Nucleus accumbens (tissue), 56 donors: ENCODE results near the gene CD200R1.

Source experiments
- DNase-seq, 56 donors: peaks; one replicate each; lab custom pipeline; 2025; lab: John Stamatoyannopoulos, UW

CD200R1 gene

DNA sequence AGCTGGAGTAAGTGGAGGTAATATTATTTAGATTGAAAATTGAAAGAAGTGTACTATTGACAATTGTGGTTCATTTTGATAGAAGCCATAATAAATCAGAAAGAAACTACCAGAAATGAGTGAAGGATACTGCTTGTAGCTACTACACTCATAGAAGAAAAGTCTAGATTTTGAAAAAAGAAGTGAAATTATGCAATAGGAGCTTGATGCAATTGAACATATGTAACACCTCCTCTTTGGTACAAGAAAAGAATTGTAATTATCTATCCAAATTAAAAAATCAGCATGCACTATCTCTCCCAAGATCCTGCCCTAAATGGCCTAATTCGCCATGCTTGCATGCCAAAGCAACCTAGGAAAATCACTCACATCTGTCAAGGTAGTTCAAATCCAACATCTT, 77.1 kb downstream of the CD200R1 start:
- no peak for DNase-seq

DNA sequence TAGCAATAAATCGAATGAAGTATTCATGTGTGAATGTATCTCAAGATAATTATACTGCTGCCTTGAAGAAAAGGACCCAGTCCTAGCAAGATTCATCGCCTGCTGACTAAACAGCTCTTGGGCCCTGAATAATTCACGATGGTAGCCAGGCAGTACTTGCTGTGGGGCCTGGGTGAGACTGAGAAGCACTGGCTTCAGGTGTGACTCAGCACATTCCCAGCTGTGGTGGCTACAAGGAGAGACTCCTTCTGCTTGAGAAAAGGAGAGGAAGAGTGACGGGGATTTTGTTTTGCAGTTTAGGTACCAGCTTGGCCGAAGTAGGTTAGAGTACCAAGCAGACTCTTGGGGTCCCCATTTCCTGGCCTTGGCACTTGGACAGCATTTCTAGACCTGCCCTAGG, 80.6 kb downstream of the CD200R1 start:
- no peak for DNase-seq

DNA sequence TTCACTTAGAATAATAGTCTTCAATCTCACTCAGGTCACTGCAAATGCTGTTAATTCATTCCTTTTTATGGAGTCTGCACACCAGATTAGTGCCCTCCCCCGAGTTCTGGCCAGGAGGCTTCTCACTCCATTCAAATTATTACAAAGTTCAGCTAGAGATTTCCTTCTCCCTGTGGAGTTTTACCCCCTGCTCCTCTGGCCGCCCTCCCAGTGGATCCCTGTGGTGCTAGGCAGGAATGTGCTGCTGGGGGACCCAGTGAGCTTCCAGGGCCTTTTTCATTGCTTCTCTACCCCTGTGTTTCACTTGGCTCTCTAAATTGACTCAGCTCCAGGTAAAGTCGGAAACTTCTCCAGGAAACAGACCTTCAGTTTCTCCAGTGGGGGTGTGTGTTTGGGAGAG, 85.5 kb downstream of the CD200R1 start:
- DNase-seq = no peak

DNA sequence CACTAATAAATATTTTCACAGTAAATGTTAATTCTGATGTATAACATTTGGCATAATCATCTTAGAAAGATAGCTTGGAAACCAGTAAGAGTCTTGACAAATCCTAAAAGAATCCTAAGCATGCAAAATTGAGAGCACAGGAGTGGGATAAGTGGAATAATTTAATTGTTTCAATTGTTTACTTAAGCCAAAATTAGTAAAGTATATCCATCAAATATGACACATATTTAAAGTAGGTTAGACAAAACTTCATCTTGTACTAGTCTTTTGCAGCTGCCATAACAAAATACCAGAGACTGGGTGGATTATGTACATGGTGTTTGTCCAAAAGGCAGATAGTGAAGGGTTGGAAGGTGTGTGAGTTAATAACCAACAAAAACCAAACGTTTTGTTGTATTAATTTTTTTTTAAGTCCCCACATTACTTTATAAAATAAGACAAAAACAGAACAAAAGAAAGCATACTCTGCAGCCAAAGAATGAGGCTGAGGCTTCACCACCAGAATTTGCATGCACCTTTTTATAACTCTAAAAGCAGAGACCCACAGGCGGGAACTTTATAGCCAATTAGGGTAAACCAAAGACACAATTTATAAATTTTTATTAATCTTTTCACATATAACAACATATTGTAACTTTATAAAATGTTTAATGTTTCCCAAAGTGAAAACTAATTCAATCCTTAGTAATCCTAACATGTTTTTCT, 86.4 kb downstream of the CD200R1 start:
- no peak for DNase-seq

DNA sequence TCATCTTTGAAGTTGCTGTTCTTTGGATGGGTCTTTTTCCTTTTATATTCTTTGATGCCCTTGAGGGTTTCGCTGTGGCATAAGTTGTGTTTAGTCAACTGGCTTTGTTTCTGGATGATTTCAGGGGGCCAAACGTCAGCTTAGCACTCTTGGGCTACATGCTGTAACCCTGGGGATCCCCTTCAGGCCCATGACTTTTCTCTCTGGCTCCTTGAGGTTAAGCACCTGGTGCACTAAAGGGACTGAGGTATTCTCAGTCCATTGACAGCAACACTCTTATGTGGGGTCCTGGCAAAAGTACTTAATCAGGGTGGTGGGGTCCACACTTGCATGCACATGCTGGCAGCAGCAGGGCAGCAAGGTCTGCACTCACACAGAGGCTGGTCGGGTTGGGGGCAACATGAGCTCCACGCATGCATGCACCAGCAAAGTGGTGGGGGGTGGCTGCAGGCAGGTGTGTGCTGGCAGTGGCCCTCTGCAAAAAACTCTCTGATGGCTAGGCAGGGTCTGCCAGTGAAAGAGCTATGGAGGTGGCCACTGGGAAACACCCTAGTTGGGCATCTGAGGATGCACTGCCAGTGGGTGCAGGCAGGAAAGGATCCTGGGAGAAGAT, 90.1 kb downstream of the CD200R1 start:
- no peak for DNase-seq

DNA sequence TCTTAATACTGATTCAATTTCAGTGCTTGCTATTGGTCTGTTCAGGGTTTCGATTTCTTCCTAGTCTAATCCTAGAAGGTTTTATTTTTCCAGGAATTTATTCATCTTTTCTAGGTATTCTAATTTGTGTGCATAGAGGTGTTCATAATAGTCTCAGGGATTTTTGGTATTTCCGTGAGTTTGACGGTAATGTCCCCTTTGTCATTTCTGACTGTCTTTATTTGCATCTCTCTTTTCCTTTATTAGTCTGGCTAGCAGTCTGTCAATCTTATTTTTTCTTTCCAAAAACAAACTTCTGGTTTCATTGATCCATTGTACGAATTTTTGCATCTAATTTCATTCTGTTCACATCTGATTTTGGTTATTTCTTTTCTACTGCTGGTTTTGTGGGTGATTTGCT, 93.0 kb downstream of the CD200R1 start:
- no peak for DNase-seq

DNA sequence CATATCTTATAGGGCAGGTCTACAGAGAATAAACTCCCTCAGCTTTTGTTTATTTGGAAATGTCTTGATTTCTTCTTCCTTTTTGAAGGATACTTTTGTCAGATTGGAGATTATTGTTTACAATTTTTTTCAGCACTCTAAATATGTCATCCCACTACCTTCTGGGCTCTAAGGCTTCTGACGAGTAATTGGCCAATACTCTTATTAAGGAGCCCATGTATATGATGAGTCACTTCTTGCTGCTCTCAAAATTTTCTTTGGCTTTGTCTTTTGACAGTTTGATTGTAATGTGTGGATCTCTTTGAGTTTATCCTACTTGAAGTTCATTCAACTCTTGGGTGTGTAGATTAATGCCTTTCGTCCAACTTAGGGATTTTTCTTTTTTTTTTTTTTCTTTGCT, 99.3 kb downstream of the CD200R1 start:
- DNase-seq = no peak

DNA sequence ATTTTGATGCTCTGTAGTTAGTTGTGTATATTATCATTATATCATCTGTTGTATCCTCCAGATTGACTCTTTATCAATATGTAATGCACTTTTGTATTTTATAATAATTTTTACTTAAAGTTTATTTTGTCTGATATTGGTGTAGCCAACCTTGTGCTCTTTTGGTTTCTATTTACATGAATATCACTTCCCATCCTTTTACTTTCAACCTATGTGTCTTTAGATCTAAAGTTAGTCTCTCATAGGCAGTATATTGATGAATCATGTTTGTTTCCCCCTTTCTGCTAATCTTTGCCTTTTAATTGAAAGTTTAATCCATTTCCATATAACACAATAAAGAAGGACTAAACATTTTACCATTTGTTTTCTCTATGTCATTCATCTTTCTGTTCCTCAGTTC, 100.2 kb downstream of the CD200R1 start:
- no peak for DNase-seq

DNA sequence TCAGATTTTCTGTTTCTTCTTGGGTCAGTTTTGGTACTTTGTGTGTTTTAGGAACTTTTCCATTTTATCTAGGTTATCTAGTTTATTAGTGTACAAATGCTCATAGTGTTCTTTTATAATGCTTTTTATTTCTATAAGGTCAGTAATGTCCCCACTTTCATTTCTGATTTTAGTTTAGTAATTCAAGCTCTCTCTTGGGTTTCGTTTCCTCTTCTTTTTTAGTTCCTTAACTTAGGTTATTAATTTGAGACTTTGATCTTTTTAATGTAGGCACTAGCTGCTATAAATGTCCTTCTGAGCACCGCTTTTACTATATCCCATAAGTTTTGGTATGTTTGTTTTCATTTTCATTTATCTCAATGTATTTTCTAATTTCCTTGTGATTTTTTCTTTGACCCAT, 101.3 kb downstream of the CD200R1 start:
- no peak for DNase-seq

DNA sequence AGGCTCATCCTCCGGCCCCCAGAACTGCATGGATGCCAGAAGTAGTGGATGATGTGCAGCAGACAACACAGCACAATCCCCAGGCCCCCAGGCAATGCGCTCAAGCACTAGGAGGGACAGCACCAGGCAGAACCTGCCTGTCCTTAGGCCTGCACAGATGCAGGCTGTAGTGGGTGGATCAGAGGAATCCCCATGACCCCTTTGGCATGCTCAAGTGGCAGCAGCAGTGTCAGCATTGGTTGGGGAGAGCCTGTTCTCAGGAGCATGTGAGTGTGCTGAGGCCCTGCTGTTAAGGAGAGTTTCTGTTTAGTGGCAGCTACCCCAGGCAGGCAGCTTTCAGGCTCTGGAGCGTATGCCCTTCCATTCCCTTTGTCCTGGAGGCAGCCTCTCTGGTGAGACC, 103.2 kb downstream of the CD200R1 start:
- DNase-seq = no peak
